GM19025 (cell line): ENCODE measurements around the gene PGS1.

Experiments used
- ATAC-seq: cut with Tn5 transposase; IDR thresholded peaks from one replicate; pipeline ENCODE4 v1.9.1; 2021; ENCODE audit warnings: mild to moderate bottlenecking, low read depth, moderate library complexity; ENCODE audit not compliant: unreplicated experiment

PGS1 gene

GRCh38 chr17:78362671-78363070 lies 15.8 kb upstream of the PGS1 start:
- no peak for ATAC-seq

- no peak for ATAC-seq
Measured at GRCh38 chr17:78364436-78365281, 13.8 kb upstream of the PGS1 start.

GRCh38 chr17:78365561-78366108 lies 12.8 kb upstream of the PGS1 start:
- no peak for ATAC-seq

- ATAC-seq, result peak; percentile 74
Measured at GRCh38 chr17:78366109-78366848, 12.2 kb upstream of the PGS1 start.

GRCh38 chr17:78367193-78367592 lies 11.3 kb upstream of the PGS1 start:
- no peak for ATAC-seq

- ATAC-seq, result no peak
Measured at GRCh38 chr17:78368348-78368747, 10.1 kb upstream of the PGS1 start.

- no peak for ATAC-seq
Measured at GRCh38 chr17:78368854-78369495, 9.5 kb upstream of the PGS1 start.

- no peak for ATAC-seq
Measured at GRCh38 chr17:78369791-78370381, 8.6 kb upstream of the PGS1 start.

- no peak for ATAC-seq
Measured at GRCh38 chr17:78371056-78371455, 7.4 kb upstream of the PGS1 start.

GRCh38 chr17:78372841-78373240 lies 5.6 kb upstream of the PGS1 start:
- no peak for ATAC-seq

GRCh38 chr17:78374189-78374588 lies 4.3 kb upstream of the PGS1 start:
- ATAC-seq, result no peak

GRCh38 chr17:78374631-78375274 lies 3.7 kb upstream of the PGS1 start:
- ATAC-seq, result no peak

- no peak for ATAC-seq
Measured at GRCh38 chr17:78375401-78376151, 2.9 kb upstream of the PGS1 start.

- ATAC-seq, result no peak
Measured at GRCh38 chr17:78376161-78376560, 2.3 kb upstream of the PGS1 start.

GRCh38 chr17:78377858-78378224 lies 608 bp upstream of the PGS1 start:
- no peak for ATAC-seq

- no peak for ATAC-seq
Measured at GRCh38 chr17:78379131-78379491, 662 bp downstream of the PGS1 start.

GRCh38 chr17:78380370-78380769 lies 1.9 kb downstream of the PGS1 start:
- no peak for ATAC-seq

- no peak for ATAC-seq
Measured at GRCh38 chr17:78381601-78382232, 3.3 kb downstream of the PGS1 start.
